SK-N-SH treated with all-trans-retinoic acid at 6 μM for 48 hours (cell line): ENCODE data around the gene DDX1.

Experiments used
- ATAC-seq: fragments of 200-7000 bp; cut with Tn5 transposase; 3 replicates; pipeline ENCODE4 v1.9.1; 2020; ENCODE audit warnings: mild to moderate bottlenecking, moderate library complexity
- BACH2 ChIP-seq: fragments of 250-450 bp; sonication (Bioruptor Pico); IDR thresholded peaks from 2 replicates; pipeline ENCODE4 v1.9.0; 2021; ENCODE audit warnings: mild to moderate bottlenecking, borderline replicate concordance
- ESRRG ChIP-seq: fragments of 250-450 bp; sonication (Bioruptor Pico); IDR thresholded peaks from 2 replicates; pipeline ENCODE4 v1.6.1; 2021; ENCODE audit warnings: mild to moderate bottlenecking
- GLIS3 ChIP-seq: fragments of 250-450 bp; sonication (Bioruptor Pico); IDR thresholded peaks from 2 replicates; pipeline ENCODE4 v1.5.0; 2020; ENCODE audit warnings: mild to moderate bottlenecking, moderate library complexity
- ISL1 ChIP-seq: fragments of 250-450 bp; sonication (Bioruptor Pico); IDR thresholded peaks from 2 replicates; pipeline ENCODE4 v2.1.2; 2022; ENCODE audit warnings: mild to moderate bottlenecking, moderate library complexity
- POU6F1 ChIP-seq: fragments of 250-450 bp; sonication (Bioruptor Pico); IDR thresholded peaks from 2 replicates; pipeline ENCODE4 v1.8.0; 2021; ENCODE audit warnings: low read depth, mild to moderate bottlenecking, moderate library complexity, borderline replicate concordance
- PPARA ChIP-seq: fragments of 250-450 bp; sonication (Bioruptor Pico); IDR thresholded peaks from 2 replicates; pipeline ENCODE4 v1.5.0; 2020; ENCODE audit warnings: mild to moderate bottlenecking, borderline replicate concordance
- SNAI2 ChIP-seq: fragments of 250-450 bp; sonication (Bioruptor Pico); IDR thresholded peaks from 2 replicates; pipeline ENCODE4 v1.5.0; 2020; ENCODE audit warnings: mild to moderate bottlenecking, moderate library complexity
- TCF4 ChIP-seq: fragments of 250-450 bp; sonication (Bioruptor Pico); IDR thresholded peaks from 2 replicates; pipeline ENCODE4 v1.8.0; 2021; ENCODE audit warnings: mild to moderate bottlenecking, moderate library complexity, borderline replicate concordance
- TOX ChIP-seq: fragments of 250-450 bp; sonication (Bioruptor Pico); IDR thresholded peaks from 2 replicates; pipeline ENCODE4 v1.8.0; 2021; ENCODE audit warnings: mild to moderate bottlenecking, moderate library complexity, borderline replicate concordance
- ZFP3 ChIP-seq: fragments of 250-450 bp; sonication (Bioruptor Pico); IDR thresholded peaks from 2 replicates; pipeline ENCODE4 v1.5.0; 2020; ENCODE audit warnings: mild to moderate bottlenecking, moderate library complexity
- ZFP30 ChIP-seq: fragments of 450-650 bp; formaldehyde crosslinking; IDR thresholded peaks from 2 replicates; pipeline ENCODE4 v1.5.0; 2022; ENCODE audit warnings: mild to moderate bottlenecking, moderate library complexity
- ZNF565 ChIP-seq: fragments of 450-650 bp; formaldehyde crosslinking; conservative IDR thresholded peaks from 2 replicates; pipeline ENCODE4 v1.5.0; 2020; ENCODE audit warnings: low read depth, mild to moderate bottlenecking, moderate library complexity
- ZNF70 ChIP-seq: fragments of 450-650 bp; formaldehyde crosslinking; IDR thresholded peaks from 2 replicates; pipeline ENCODE4 v1.5.0; 2020; ENCODE audit warnings: mild to moderate bottlenecking, moderate library complexity
- ZNF8 ChIP-seq: fragments of 450-650 bp; formaldehyde crosslinking; IDR thresholded peaks from 2 replicates; pipeline ENCODE4 v1.5.0; 2020; ENCODE audit warnings: mild to moderate bottlenecking, moderate library complexity
- TF ChIP-seq, protein P1 (sequence below): fragments of 250-450 bp; sonication (Bioruptor Pico); IDR thresholded peaks from 2 replicates; pipeline ENCODE4 v1.5.0; 2020; ENCODE audit warnings: mild to moderate bottlenecking, moderate library complexity
- TF ChIP-seq, protein P2 (sequence below): fragments of 250-450 bp; sonication (Bioruptor Pico); IDR thresholded peaks from 2 replicates; pipeline ENCODE4 v1.8.0; 2020; ENCODE audit warnings: mild to moderate bottlenecking, moderate library complexity, borderline replicate concordance
- TF ChIP-seq, protein P3 (sequence below): fragments of 250-450 bp; sonication (Bioruptor Pico); IDR thresholded peaks from 2 replicates; pipeline ENCODE4 v1.5.1; 2020; ENCODE audit warnings: low read depth, mild to moderate bottlenecking, moderate library complexity

The DDX1 gene

DNA sequence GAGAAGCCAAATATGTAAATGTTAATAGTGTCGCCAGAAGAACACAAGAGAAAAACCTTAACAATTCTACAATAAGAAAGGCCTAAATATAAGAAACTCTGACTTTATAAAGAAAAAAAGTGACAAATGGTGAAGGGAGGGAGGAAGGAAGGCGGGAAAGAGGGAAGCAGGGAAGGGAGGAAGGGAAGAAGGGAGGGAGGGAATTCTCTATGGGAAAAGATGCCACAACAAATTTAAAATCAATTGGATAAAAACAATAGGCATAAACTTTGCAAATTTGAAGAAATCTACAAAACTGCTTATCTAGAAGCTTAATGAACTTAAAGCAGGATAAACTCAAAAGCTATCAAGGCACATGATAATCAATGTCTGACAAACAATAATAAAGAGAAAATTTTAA, 47.4 kb upstream of the DDX1 start:
- ATAC-seq: no peak
- no peak for TF ChIP-seq BACH2 (CRISPR knock-in tag)
- TF ChIP-seq ZNF70 (CRISPR knock-in tag): no peak
- TF ChIP-seq ZFP30 (CRISPR knock-in tag): no peak
- TF ChIP-seq GLIS3 (CRISPR knock-in tag): no peak
- no peak for TF ChIP-seq PPARA (CRISPR knock-in tag)
- no peak for TF ChIP-seq POU6F1 (CRISPR knock-in tag)
- no peak for TF ChIP-seq TCF4 (CRISPR knock-in tag)
- TF ChIP-seq ISL1: no peak
- TF ChIP-seq ZNF565: no peak
- no peak for TF ChIP-seq ZNF8 (CRISPR knock-in tag)
- no peak for TF ChIP-seq TOX (CRISPR knock-in tag)
- TF ChIP-seq, protein P1, sequence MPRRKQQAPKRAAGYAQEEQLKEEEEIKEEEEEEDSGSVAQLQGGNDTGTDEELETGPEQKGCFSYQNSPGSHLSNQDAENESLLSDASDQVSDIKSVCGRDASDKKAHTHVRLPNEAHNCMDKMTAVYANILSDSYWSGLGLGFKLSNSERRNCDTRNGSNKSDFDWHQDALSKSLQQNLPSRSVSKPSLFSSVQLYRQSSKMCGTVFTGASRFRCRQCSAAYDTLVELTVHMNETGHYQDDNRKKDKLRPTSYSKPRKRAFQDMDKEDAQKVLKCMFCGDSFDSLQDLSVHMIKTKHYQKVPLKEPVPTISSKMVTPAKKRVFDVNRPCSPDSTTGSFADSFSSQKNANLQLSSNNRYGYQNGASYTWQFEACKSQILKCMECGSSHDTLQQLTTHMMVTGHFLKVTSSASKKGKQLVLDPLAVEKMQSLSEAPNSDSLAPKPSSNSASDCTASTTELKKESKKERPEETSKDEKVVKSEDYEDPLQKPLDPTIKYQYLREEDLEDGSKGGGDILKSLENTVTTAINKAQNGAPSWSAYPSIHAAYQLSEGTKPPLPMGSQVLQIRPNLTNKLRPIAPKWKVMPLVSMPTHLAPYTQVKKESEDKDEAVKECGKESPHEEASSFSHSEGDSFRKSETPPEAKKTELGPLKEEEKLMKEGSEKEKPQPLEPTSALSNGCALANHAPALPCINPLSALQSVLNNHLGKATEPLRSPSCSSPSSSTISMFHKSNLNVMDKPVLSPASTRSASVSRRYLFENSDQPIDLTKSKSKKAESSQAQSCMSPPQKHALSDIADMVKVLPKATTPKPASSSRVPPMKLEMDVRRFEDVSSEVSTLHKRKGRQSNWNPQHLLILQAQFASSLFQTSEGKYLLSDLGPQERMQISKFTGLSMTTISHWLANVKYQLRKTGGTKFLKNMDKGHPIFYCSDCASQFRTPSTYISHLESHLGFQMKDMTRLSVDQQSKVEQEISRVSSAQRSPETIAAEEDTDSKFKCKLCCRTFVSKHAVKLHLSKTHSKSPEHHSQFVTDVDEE (CRISPR knock-in tag): no peak
- no peak for TF ChIP-seq ESRRG
- TF ChIP-seq, protein P2, sequence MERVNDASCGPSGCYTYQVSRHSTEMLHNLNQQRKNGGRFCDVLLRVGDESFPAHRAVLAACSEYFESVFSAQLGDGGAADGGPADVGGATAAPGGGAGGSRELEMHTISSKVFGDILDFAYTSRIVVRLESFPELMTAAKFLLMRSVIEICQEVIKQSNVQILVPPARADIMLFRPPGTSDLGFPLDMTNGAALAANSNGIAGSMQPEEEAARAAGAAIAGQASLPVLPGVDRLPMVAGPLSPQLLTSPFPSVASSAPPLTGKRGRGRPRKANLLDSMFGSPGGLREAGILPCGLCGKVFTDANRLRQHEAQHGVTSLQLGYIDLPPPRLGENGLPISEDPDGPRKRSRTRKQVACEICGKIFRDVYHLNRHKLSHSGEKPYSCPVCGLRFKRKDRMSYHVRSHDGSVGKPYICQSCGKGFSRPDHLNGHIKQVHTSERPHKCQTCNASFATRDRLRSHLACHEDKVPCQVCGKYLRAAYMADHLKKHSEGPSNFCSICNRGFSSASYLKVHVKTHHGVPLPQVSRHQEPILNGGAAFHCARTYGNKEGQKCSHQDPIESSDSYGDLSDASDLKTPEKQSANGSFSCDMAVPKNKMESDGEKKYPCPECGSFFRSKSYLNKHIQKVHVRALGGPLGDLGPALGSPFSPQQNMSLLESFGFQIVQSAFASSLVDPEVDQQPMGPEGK: no peak

- peak; percentile 38; the same call in 1 of the 3 replicates for ATAC-seq
- TF ChIP-seq, protein P3, sequence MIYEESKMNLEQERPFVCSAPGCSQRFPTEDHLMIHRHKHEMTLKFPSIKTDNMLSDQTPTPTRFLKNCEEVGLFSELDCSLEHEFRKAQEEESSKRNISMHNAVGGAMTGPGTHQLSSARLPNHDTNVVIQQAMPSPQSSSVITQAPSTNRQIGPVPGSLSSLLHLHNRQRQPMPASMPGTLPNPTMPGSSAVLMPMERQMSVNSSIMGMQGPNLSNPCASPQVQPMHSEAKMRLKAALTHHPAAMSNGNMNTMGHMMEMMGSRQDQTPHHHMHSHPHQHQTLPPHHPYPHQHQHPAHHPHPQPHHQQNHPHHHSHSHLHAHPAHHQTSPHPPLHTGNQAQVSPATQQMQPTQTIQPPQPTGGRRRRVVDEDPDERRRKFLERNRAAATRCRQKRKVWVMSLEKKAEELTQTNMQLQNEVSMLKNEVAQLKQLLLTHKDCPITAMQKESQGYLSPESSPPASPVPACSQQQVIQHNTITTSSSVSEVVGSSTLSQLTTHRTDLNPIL (CRISPR knock-in tag): no peak
Observed at GRCh38 chr2:15546297-15547098, 45.2 kb upstream of the DDX1 start.

GRCh38 chr2:15547115-15547876, 44.4 kb upstream of the DDX1 start:
- TF ChIP-seq ISL1 (0 out of 2 replicates have a peak, but pooled peaks have one; percentile 16), TCF4 (CRISPR knock-in tag) (peak; percentile 43; the same call in 1 of the 2 replicates), ZNF70 (CRISPR knock-in tag) (no peak)
- ATAC-seq: no peak

- no peak for ATAC-seq
- TF ChIP-seq ZFP30 (CRISPR knock-in tag): no peak
Observed at GRCh38 chr2:15548974-15549373, 42.7 kb upstream of the DDX1 start.

DNA sequence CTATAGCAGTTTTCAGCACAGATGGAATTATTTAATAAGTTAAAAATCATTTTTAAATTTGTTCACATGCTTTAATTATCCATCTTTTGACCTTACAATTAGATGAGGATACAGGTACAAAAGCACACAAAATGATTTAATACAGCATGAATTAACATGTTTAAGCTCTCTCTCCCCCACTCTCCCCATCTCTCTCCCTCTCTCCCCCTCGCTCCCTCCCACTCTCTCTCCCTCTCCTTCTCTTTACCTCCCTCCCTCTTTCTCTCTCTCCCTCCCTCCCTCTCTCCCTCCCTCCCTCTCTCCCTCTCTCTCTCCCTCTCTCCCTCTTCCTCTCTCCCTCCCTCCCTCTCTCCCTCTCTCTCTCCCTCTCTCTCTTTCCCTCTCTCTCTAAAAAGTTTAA, 38.1 kb upstream of the DDX1 start:
- no peak for TF ChIP-seq PPARA (CRISPR knock-in tag)
- TF ChIP-seq, protein P2: no peak
- no peak for TF ChIP-seq TCF4 (CRISPR knock-in tag)
- no peak for TF ChIP-seq ZFP3 (CRISPR knock-in tag)
- TF ChIP-seq SNAI2 (CRISPR knock-in tag): no peak
- no peak for TF ChIP-seq BACH2 (CRISPR knock-in tag)
- no peak for TF ChIP-seq ESRRG
- no peak for ATAC-seq
